Trophoblast cell (in vitro differentiated cells and primary cell): ENCODE data around the gene ADARB2.

Source experiments
- DNase-seq, 2 donors: peaks; one replicate each; pipeline ENCODE4 v3.0.0-alpha.2; 2016
- H2AFZ ChIP-seq: 2 replicates; pipeline ENCODE4 v1.6.1; 2013; ENCODE audit warnings: low read length, moderate library complexity, mild to moderate bottlenecking; ENCODE audit not compliant: insufficient read depth, poor library complexity
- H2AK5ac ChIP-seq: 2 replicates; pipeline ENCODE4 v1.6.1; 2013; ENCODE audit warnings: mild to moderate bottlenecking, low read length
- H2BK120ac ChIP-seq: 2 replicates; pipeline ENCODE4 v1.6.1; 2013; ENCODE audit warnings: low read length, mild to moderate bottlenecking, moderate library complexity; ENCODE audit not compliant: insufficient read depth, poor library complexity
- H2BK12ac ChIP-seq: 2 replicates; pipeline ENCODE4 v1.6.1; 2013; ENCODE audit warnings: mild to moderate bottlenecking, low read length, moderate library complexity
- H2BK5ac ChIP-seq: 2 replicates; pipeline ENCODE4 v1.6.1; 2013; ENCODE audit warnings: low read length, low read depth, moderate library complexity, mild to moderate bottlenecking; ENCODE audit not compliant: poor library complexity
- H3K14ac ChIP-seq: 2 replicates; pipeline ENCODE4 v1.6.1; 2013; ENCODE audit warnings: mild to moderate bottlenecking, low read length
- H3K18ac ChIP-seq: 2 replicates; pipeline ENCODE4 v1.6.1; 2013; ENCODE audit warnings: mild to moderate bottlenecking, low read length
- H3K23ac ChIP-seq: 2 replicates; pipeline ENCODE4 v1.6.1; 2013; ENCODE audit warnings: low read length
- H3K27ac ChIP-seq: 2 replicates; pipeline ENCODE4 v1.5.1; 2013; ENCODE audit warnings: low read depth, mild to moderate bottlenecking, inconsistent platforms, low read length, moderate library complexity
- H3K27me3 ChIP-seq: 2 replicates; pipeline ENCODE4 v1.6.1; 2013; ENCODE audit warnings: inconsistent platforms, mild to moderate bottlenecking, low read length, moderate library complexity; ENCODE audit not compliant: insufficient read depth
- H3K36me3 ChIP-seq, 2 experiments: 1 replicate in 1 of 2; 2 replicates in 1 of 2; pipeline ENCODE4 v1.6.1; 2013; ENCODE audit warnings: low read length in 2 of 2, mild to moderate bottlenecking in 2 of 2, moderate library complexity in 1 of 2; ENCODE audit not compliant: insufficient read depth in 2 of 2, control insufficient read depth in 1 of 2
- H3K4ac ChIP-seq: 2 replicates; pipeline ENCODE4 v1.6.1; 2013; ENCODE audit warnings: low read depth, mild to moderate bottlenecking, low read length, moderate library complexity
- H3K4me1 ChIP-seq, 2 experiments: 1 replicate in 1 of 2; 2 replicates in 1 of 2; pipeline ENCODE4 v1.6.1; 2013; ENCODE audit warnings: low read length in 2 of 2, mild to moderate bottlenecking in 2 of 2, moderate library complexity in 1 of 2; ENCODE audit not compliant: insufficient read depth in 2 of 2, control insufficient read depth in 1 of 2
- H3K4me2 ChIP-seq: 2 replicates; pipeline ENCODE4 v1.6.1; 2013; ENCODE audit warnings: inconsistent platforms, mild to moderate bottlenecking, low read length, moderate library complexity
- H3K4me3 ChIP-seq: 2 replicates; pipeline ENCODE4 v1.5.1; 2013; ENCODE audit warnings: mild to moderate bottlenecking, low read depth, low read length, inconsistent platforms
- H3K79me1 ChIP-seq: one replicate; pipeline ENCODE4 v1.6.1; 2013; ENCODE audit warnings: low read length
- H3K79me2 ChIP-seq: 2 replicates; pipeline ENCODE4 v1.6.1; 2013; ENCODE audit warnings: low read length, mild to moderate bottlenecking; ENCODE audit not compliant: control insufficient read depth, insufficient read depth, poor library complexity
- H3K9ac ChIP-seq: 2 replicates; pipeline ENCODE4 v1.6.1; 2013; ENCODE audit warnings: mild to moderate bottlenecking, low read length
- H3K9me3 ChIP-seq: 2 replicates; pipeline ENCODE4 v1.6.1; 2013; ENCODE audit warnings: low read depth, mild to moderate bottlenecking, control low read depth, inconsistent platforms, low read length; ENCODE audit not compliant: insufficient read depth
- H4K12ac ChIP-seq: 2 replicates; pipeline ENCODE4 v1.6.1; 2013; ENCODE audit warnings: low read depth, mild to moderate bottlenecking, low read length, moderate library complexity
- H4K8ac ChIP-seq: 2 replicates; pipeline ENCODE4 v1.6.1; 2013; ENCODE audit warnings: low read depth, mild to moderate bottlenecking, low read length, moderate library complexity
- H4K91ac ChIP-seq: one replicate; pipeline ENCODE4 v1.6.1; 2013; ENCODE audit warnings: low read depth, mild to moderate bottlenecking, low read length, moderate library complexity
- WGBS: extraction: QIAGEN DNeasy Blood & Tissue Kit; methylation state at CpG from one replicate; pipeline ENCODE4 v1.1.7; 2013; ENCODE audit warnings: missing lambda C conversion rate; ENCODE audit not compliant: insufficient read length, insufficient coverage; ENCODE audit errors: extremely low coverage; 5-methylcytosine and 5-hydroxymethylcytosine counted together

Gene ADARB2

GRCh38 chr10:1627945-1628344 is 109.4 kb downstream of the ADARB2 start:
- Histone ChIP-seq H2AFZ (no peak overlapping the region), H3K4me3 (no peak overlapping the region), H3K27ac (no peak overlapping the region), H3K79me1 (no peaks in the 10 kb centered on the region), H4K8ac (no peak overlapping the region), H2BK120ac (no peak overlapping the region), H2AK5ac (no peak overlapping the region), H4K12ac (no peak overlapping the region), H3K14ac (no peak overlapping the region), H4K91ac (no peak overlapping the region), H3K23ac (no peak overlapping the region), H2BK12ac (no peak overlapping the region), H3K79me2 (no peaks in the 10 kb centered on the region), H3K9me3 (peaks cover 6% of the 10 kb centered on the region), H3K18ac (no peak overlapping the region), H3K36me3 (no peaks in the 10 kb centered on the region), H3K9ac (no peak overlapping the region), H2BK5ac (no peak overlapping the region), H3K4me1 (peaks cover 5 to 6% of the 10 kb centered on the region in 2 experiments), H3K4ac (no peak overlapping the region), H3K4me2 (no peak overlapping the region), H3K27me3 (no peaks in the 10 kb centered on the region)
- no CpG with 5 or more reads among the region's 14 CpGs for WGBS
- no peak for DNase-seq

- Histone ChIP-seq H3K18ac (no peak overlapping the region), H3K36me3 (no peaks in the 10 kb centered on the region), H4K8ac (no peak overlapping the region), H3K79me1 (no peaks in the 10 kb centered on the region), H2AK5ac (no peak overlapping the region), H3K14ac (no peak overlapping the region), H3K9ac (no peak overlapping the region), H3K27me3 (no peaks in the 10 kb centered on the region), H3K27ac (no peak overlapping the region), H3K79me2 (no peaks in the 10 kb centered on the region), H2BK120ac (no peak overlapping the region), H4K91ac (no peak overlapping the region), H3K4ac (no peak overlapping the region), H3K4me1 (peaks cover 5 to 6% of the 10 kb centered on the region in 2 experiments), H2BK5ac (no peak overlapping the region), H2AFZ (no peak overlapping the region), H3K9me3 (peaks cover 3% of the 10 kb centered on the region), H2BK12ac (no peak overlapping the region), H4K12ac (no peak overlapping the region), H3K4me3 (no peak overlapping the region), H3K23ac (no peak overlapping the region), H3K4me2 (no peak overlapping the region)
- no peak for DNase-seq
- WGBS = no CpG with 5 or more reads among the region's 16 CpGs
These were observed 110.5 kb downstream of the ADARB2 start for GRCh38 chr10:1626835-1627234.

- Histone ChIP-seq H2AK5ac (no peak overlapping the region), H3K9ac (no peak overlapping the region), H3K79me1 (no peaks in the 10 kb centered on the region), H3K9me3 (peaks cover 3% of the 10 kb centered on the region), H3K4me1 (peaks cover 5 to 6% of the 10 kb centered on the region in 2 experiments), H4K91ac (no peak overlapping the region), H3K27ac (no peak overlapping the region), H3K27me3 (no peaks in the 10 kb centered on the region), H2BK12ac (no peak overlapping the region), H3K14ac (no peak overlapping the region), H3K4me2 (no peak overlapping the region), H3K18ac (no peak overlapping the region), H3K36me3 (no peaks in the 10 kb centered on the region), H3K79me2 (no peaks in the 10 kb centered on the region), H2BK5ac (no peak overlapping the region), H3K4me3 (no peak overlapping the region), H3K4ac (no peak overlapping the region), H2BK120ac (no peak overlapping the region), H4K8ac (no peak overlapping the region), H4K12ac (no peak overlapping the region), H2AFZ (no peak overlapping the region), H3K23ac (no peak overlapping the region)
- WGBS = no CpG with 5 or more reads among the region's 22 CpGs
- DNase-seq = no peak
These were observed 110.9 kb downstream of the ADARB2 start for GRCh38 chr10:1626410-1626809.

GRCh38 chr10:1625731-1626130 is 111.6 kb downstream of the ADARB2 start:
- Histone ChIP-seq H4K12ac (no peak overlapping the region), H3K9me3 (peaks cover 3% of the 10 kb centered on the region), H3K36me3 (no peaks in the 10 kb centered on the region), H3K27ac (no peak overlapping the region), H3K9ac (no peak overlapping the region), H3K14ac (no peak overlapping the region), H2AFZ (no peak overlapping the region), H4K8ac (no peak overlapping the region), H3K27me3 (no peaks in the 10 kb centered on the region), H2BK12ac (no peak overlapping the region), H3K4ac (no peak overlapping the region), H2BK5ac (no peak overlapping the region), H2BK120ac (no peak overlapping the region), H3K23ac (no peak overlapping the region), H3K4me2 (no peak overlapping the region), H3K18ac (no peak overlapping the region), H3K79me2 (no peaks in the 10 kb centered on the region), H2AK5ac (no peak overlapping the region), H4K91ac (no peak overlapping the region), H3K79me1 (no peaks in the 10 kb centered on the region), H3K4me3 (no peak overlapping the region), H3K4me1 (peaks cover 5 to 6% of the 10 kb centered on the region in 2 experiments)
- DNase-seq = no peak
- no CpG with 5 or more reads among the region's 11 CpGs for WGBS
